Breast epithelium (tissue), 3 donors: ENCODE results near the gene TTC22.

Experiments used
- POLR2A ChIP-seq: fragments of 450-650 bp; IDR thresholded peaks from one replicate; pipeline ENCODE4 v1.6.1; 2016; ENCODE audit warnings: antibody characterized with exemption, mild to moderate bottlenecking, moderate library complexity
- TF ChIP-seq, protein P1 (sequence below), 3 donors: fragments of 450-650 bp; IDR thresholded peaks; one replicate each; pipeline ENCODE4 v1.5.1; 2016 to 2017; ENCODE audit warnings: antibody characterized with exemption in 3 of 3, mild to moderate bottlenecking in 3 of 3, moderate library complexity in 3 of 3

DNA sequence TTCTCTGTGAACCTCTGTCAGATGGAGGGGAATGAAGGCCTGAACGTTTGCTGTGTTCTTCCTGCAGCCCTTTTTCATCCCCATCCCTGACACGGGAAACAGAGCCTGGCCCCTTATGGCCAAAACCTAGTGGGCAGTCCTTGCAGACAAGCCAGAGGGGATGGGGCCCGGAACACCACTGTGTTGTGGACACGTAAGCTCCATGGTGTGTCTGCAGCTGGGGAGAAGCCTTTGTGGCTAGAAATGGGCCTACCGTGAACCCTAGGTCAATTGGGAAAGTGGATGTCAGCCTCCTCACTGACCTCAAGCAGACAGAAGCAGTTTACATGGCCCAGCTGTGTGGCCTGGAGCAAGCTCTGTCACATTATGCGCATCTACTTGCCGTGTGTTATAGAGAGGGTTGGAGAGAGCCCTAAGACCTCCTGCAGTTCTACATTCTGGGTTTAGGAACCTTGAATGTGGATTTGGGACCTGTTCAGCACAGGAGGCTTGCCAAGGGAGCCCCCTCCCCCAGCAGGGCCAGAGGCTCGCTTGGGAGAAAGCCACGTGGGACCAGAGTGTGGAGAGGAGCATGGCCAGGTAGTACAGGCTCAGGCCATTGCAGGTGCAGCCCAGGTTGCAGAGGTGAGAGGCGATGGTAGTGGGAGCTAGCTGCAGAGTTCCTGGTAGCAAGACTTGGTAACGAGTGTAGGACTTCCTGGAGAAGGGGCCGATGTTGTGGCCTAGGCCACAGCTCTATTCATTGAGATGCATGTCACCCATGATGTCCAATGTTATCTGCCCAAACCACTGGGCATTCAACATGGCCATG, 57.5 kb downstream of the TTC22 start:
- TF ChIP-seq POLR2A: no peak
- TF ChIP-seq, protein P1, sequence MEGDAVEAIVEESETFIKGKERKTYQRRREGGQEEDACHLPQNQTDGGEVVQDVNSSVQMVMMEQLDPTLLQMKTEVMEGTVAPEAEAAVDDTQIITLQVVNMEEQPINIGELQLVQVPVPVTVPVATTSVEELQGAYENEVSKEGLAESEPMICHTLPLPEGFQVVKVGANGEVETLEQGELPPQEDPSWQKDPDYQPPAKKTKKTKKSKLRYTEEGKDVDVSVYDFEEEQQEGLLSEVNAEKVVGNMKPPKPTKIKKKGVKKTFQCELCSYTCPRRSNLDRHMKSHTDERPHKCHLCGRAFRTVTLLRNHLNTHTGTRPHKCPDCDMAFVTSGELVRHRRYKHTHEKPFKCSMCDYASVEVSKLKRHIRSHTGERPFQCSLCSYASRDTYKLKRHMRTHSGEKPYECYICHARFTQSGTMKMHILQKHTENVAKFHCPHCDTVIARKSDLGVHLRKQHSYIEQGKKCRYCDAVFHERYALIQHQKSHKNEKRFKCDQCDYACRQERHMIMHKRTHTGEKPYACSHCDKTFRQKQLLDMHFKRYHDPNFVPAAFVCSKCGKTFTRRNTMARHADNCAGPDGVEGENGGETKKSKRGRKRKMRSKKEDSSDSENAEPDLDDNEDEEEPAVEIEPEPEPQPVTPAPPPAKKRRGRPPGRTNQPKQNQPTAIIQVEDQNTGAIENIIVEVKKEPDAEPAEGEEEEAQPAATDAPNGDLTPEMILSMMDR (IDR thresholded peaks at IDR 0.05): no peak
